ENCODE measurements around the gene CCDC142.

GRCh38 chr2:74528600-74529356 is 46.0 kb upstream of the CCDC142 start:
- TF ChIP-seq CTCF (conservative IDR thresholded peaks at IDR 0.05; ENCODE audit: low read depth in 2 of 2) (0 out of 4 replicates have a peak, but pooled peaks of 1 of the 2 experiments have one; percentile 6), REST (IDR thresholded peaks at IDR 0.05; ENCODE audit: unreplicated experiment) (no peak), EZH2 (IDR thresholded peaks at IDR 0.05; ENCODE audit: low read depth, unreplicated experiment) (no peak), EZH2phosphoT487 (IDR thresholded peaks at IDR 0.05; ENCODE audit: unreplicated experiment) (no peak), NANOG (IDR thresholded peaks at IDR 0.05; ENCODE audit: borderline replicate concordance) (no peak), ZNF114 (CRISPR knock-in tag; IDR thresholded peaks at IDR 0.05) (no peak), STAT1 (IDR thresholded peaks at IDR 0.05; ENCODE audit: unreplicated experiment) (no peak), POLR2AphosphoS5 (IDR thresholded peaks at IDR 0.05; ENCODE audit: low read depth) (no peak), CREB1 (CRISPR knock-in tag; IDR thresholded peaks at IDR 0.05; ENCODE audit: low read depth) (no peak), JUNB (IDR thresholded peaks at IDR 0.05; ENCODE audit: unreplicated experiment) (no peak), ETS1 (IDR thresholded peaks at IDR 0.05) (no peak), ZNF331 (CRISPR knock-in tag; IDR thresholded peaks at IDR 0.05; ENCODE audit: low read depth) (no peak), ZNF462 (CRISPR knock-in tag; IDR thresholded peaks at IDR 0.05) (no peak)

All from GM23338 (cell line).